Measurements from ENCODE around the gene SHISA9. TPM values are rescaled to one million over a fixed set of nuclear protein-coding genes. Genes with fewer than 3 reads are reported as not detected.

The SHISA9 gene
- total RNA-seq, 3 donors from 2014 or later, result 0.87 to 7.3 (median 3.0) TPM

DNA sequence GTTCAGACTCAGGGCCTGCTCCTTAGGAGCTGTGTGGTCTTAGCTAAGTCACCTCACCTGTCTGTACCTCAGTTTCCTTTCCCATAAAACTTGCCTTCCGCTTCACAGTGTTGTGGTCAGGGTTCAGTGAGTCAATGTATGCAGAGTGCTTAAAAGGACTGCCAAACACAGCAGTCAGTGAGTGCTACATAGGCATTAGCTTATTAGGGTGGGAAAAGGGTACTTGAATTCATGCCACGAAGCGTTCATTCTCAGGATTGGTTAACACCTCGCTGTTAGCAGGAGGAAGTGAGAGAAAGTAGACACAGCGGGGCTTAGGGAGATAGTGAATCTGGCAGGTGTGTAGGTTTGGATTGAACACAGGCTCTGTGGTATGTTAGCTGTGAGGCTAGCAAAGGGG is 155.2 kb downstream of the SHISA9 start:
- H3K4me1 ChIP-seq (ENCODE audit: low read depth), result no peaks in the 10 kb centered on the region
- no peak for ATAC-seq
- TF ChIP-seq, protein P1, sequence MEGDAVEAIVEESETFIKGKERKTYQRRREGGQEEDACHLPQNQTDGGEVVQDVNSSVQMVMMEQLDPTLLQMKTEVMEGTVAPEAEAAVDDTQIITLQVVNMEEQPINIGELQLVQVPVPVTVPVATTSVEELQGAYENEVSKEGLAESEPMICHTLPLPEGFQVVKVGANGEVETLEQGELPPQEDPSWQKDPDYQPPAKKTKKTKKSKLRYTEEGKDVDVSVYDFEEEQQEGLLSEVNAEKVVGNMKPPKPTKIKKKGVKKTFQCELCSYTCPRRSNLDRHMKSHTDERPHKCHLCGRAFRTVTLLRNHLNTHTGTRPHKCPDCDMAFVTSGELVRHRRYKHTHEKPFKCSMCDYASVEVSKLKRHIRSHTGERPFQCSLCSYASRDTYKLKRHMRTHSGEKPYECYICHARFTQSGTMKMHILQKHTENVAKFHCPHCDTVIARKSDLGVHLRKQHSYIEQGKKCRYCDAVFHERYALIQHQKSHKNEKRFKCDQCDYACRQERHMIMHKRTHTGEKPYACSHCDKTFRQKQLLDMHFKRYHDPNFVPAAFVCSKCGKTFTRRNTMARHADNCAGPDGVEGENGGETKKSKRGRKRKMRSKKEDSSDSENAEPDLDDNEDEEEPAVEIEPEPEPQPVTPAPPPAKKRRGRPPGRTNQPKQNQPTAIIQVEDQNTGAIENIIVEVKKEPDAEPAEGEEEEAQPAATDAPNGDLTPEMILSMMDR (IDR thresholded peaks at IDR 0.05), result no peak
- no peak for DNase-seq
- intact Hi-C loops (cut with DNase I, micrococcal nuclease), result no loop called here
- H3K36me3 ChIP-seq (ENCODE audit: low read depth), result no peaks in the 10 kb centered on the region
- H3K4me3 ChIP-seq, result no peak overlapping the region
- no peaks in the 10 kb centered on the region for H3K9me3 ChIP-seq

GRCh38 chr16:13060932-13061331 is 159.5 kb downstream of the SHISA9 start:
- DNase-seq, result peak in 1 of 3 donors; percentile 14
- H3K4me1 ChIP-seq (ENCODE audit: low read depth), result no peaks in the 10 kb centered on the region
- intact Hi-C loops (cut with DNase I, micrococcal nuclease), result no loop called here
- H3K4me3 ChIP-seq, result no peak overlapping the region
- TF ChIP-seq, protein P1 (IDR thresholded peaks at IDR 0.05), result no peak
- no peaks in the 10 kb centered on the region for H3K36me3 ChIP-seq (ENCODE audit: low read depth)
- peak; percentile 63 for ATAC-seq
- H3K9me3 ChIP-seq, result no peaks in the 10 kb centered on the region

DNA sequence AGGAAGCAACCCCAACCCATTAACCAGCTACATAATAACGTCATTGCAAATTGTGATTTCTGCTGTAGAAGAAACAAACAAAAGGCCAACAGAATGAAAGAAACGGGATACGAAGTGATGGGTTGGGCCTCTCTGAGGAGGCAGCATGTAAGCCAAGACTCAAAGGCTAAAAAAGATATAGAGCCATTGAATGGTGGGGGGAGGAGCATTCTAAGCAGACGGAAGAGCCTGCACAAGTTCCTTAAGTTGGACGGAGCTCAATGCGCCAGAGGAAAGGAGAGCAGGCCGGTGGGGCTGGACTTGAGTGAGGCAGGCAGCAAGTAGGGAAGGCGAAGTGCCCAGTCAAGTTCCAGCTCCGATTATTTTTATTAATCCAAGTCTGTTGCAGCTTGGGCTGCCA is 160.3 kb downstream of the SHISA9 start:
- intact Hi-C loops (cut with DNase I, micrococcal nuclease), result no loop called here
- Histone ChIP-seq H3K4me3 (no peak overlapping the region), H3K9me3 (no peaks in the 10 kb centered on the region), H3K4me1 (ENCODE audit: low read depth) (no peaks in the 10 kb centered on the region), H3K36me3 (ENCODE audit: low read depth) (no peaks in the 10 kb centered on the region)
- TF ChIP-seq, protein P1 (IDR thresholded peaks at IDR 0.05), result no peak
- ATAC-seq (peak; percentile 43), DNase-seq (peak in 1 of 3 donors; percentile 9)

DNA sequence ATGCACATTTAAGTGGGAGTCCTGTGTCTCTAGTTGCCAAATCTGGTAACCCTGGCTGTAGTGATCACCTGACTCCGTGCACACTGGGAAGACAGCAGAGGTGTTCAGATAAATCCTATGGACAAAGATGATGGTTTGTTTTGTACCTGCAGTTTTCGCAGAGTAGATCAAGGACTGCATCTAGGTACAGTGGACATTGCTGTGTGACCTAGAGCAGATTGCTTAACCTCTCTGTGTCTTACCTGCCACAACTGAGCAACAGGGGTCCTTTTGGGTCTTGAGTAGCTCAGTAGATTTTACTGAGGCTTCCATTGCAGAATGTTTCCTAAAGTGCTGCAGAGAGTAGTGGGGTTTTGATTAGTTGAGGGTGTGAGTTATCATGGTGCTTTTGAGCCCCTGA is 160.8 kb downstream of the SHISA9 start:
- DNase-seq (no peak), ATAC-seq (no peak)
- intact Hi-C loops (cut with DNase I, micrococcal nuclease), result no loop called here
- Histone ChIP-seq H3K36me3 (ENCODE audit: low read depth) (no peaks in the 10 kb centered on the region), H3K4me1 (ENCODE audit: low read depth) (no peaks in the 10 kb centered on the region), H3K4me3 (no peak overlapping the region), H3K9me3 (no peaks in the 10 kb centered on the region)
- TF ChIP-seq, protein P1 (IDR thresholded peaks at IDR 0.05), result no peak

GRCh38 chr16:13063457-13063856 is 162.1 kb downstream of the SHISA9 start:
- H3K4me3 ChIP-seq, result no peak overlapping the region
- TF ChIP-seq, protein P1 (IDR thresholded peaks at IDR 0.05), result no peak
- DNase-seq (no peak), ATAC-seq (no peak)
- intact Hi-C loops (cut with DNase I, micrococcal nuclease), result no loop called here
- no peaks in the 10 kb centered on the region for H3K36me3 ChIP-seq (ENCODE audit: low read depth)
- H3K9me3 ChIP-seq, result peaks cover 3% of the 10 kb centered on the region
- no peaks in the 10 kb centered on the region for H3K4me1 ChIP-seq (ENCODE audit: low read depth)

GRCh38 chr16:13064821-13065220 is 163.4 kb downstream of the SHISA9 start:
- ATAC-seq (no peak), DNase-seq (no peak)
- Histone ChIP-seq H3K4me1 (ENCODE audit: low read depth) (no peaks in the 10 kb centered on the region), H3K36me3 (ENCODE audit: low read depth) (no peaks in the 10 kb centered on the region), H3K4me3 (no peak overlapping the region), H3K9me3 (peaks cover 12% of the 10 kb centered on the region)
- TF ChIP-seq, protein P1 (IDR thresholded peaks at IDR 0.05), result no peak
- intact Hi-C loops (cut with DNase I, micrococcal nuclease), result no loop called here
